Kidney epithelial cell (primary cell): ENCODE data around the gene TXN2. TPM values are rescaled to one million over a fixed set of nuclear protein-coding genes. Genes with fewer than 3 reads are reported as not detected.

Source experiments
- DNase-seq: peaks from one replicate; pipeline ENCODE4 v3.0.0-alpha.2; 2010; ENCODE audit warnings: low read depth
- H3K27me3 ChIP-seq: 2 replicates; pipeline ENCODE4 v1.6.0; 2011; ENCODE audit warnings: low read length; ENCODE audit not compliant: control insufficient read depth, insufficient read depth
- H3K36me3 ChIP-seq: 2 replicates; pipeline ENCODE4 v1.5.1; 2011; ENCODE audit warnings: low read length; ENCODE audit not compliant: control insufficient read depth, insufficient read depth
- H3K4me3 ChIP-seq: 2 replicates; pipeline ENCODE4 v1.5.1; 2011; ENCODE audit warnings: low read depth, mild to moderate bottlenecking, control low read depth, low read length
- CTCF ChIP-seq: IDR thresholded peaks from 2 replicates; pipeline ENCODE4 v1.5.1; 2011; ENCODE audit warnings: mild to moderate bottlenecking, moderate library complexity, low read length, control low read depth, inconsistent platforms; ENCODE audit not compliant: insufficient read depth, poor library complexity, severe bottlenecking
- total RNA-seq: library from RNA; depleted of rRNA; stranded (reverse); fragments of >200 nt; gene quantifications from 2 replicates; pipeline ENCODE4 v1.2.3, GENCODE V29; 2015

TXN2 gene
- total RNA-seq, 1 donor from 2014 or later = 56.8 TPM

- no peaks in the 10 kb centered on the region for H3K27me3 ChIP-seq
- DNase-seq = peak; percentile 82
- H3K4me3 ChIP-seq = no peak overlapping the region
- no peak for TF ChIP-seq CTCF
- no peaks in the 10 kb centered on the region for H3K36me3 ChIP-seq
Observed at GRCh38 chr22:36439481-36440271, 41.8 kb downstream of the TXN2 start.

GRCh38 chr22:36435516-36436415 lies 45.7 kb downstream of the TXN2 start:
- no peak overlapping the region for H3K4me3 ChIP-seq
- no peaks in the 10 kb centered on the region for H3K27me3 ChIP-seq
- no peaks in the 10 kb centered on the region for H3K36me3 ChIP-seq
- no peak for TF ChIP-seq CTCF
- DNase-seq = no peak

- H3K4me3 ChIP-seq = no peak overlapping the region
- no peak for TF ChIP-seq CTCF
- no peaks in the 10 kb centered on the region for H3K27me3 ChIP-seq
- H3K36me3 ChIP-seq = no peaks in the 10 kb centered on the region
- no peak for DNase-seq
Observed at GRCh38 chr22:36433318-36434231, 47.9 kb downstream of the TXN2 start.

GRCh38 chr22:36432592-36433317 lies 48.7 kb downstream of the TXN2 start:
- DNase-seq = no peak
- H3K36me3 ChIP-seq = no peaks in the 10 kb centered on the region
- no peak for TF ChIP-seq CTCF
- no peak overlapping the region for H3K4me3 ChIP-seq
- no peaks in the 10 kb centered on the region for H3K27me3 ChIP-seq

- no peaks in the 10 kb centered on the region for H3K27me3 ChIP-seq
- TF ChIP-seq CTCF = no peak
- H3K36me3 ChIP-seq = no peaks in the 10 kb centered on the region
- H3K4me3 ChIP-seq = no peak overlapping the region
- DNase-seq = no peak
Observed at GRCh38 chr22:36431977-36432376, 49.5 kb downstream of the TXN2 start.
